Panc1 (cell line): ENCODE results near the gene NDUFS4. TPM values are rescaled to one million over a fixed set of nuclear protein-coding genes. Genes with fewer than 3 reads are reported as not detected.

ENCODE experiments used
- ATAC-seq: fragments of 200-7000 bp; cut with Tn5 transposase; 2 replicates; pipeline ENCODE4 v1.9.1; 2020; ENCODE audit warnings: mild to moderate bottlenecking, moderate library complexity
- BruUV-seq: library from RNA; stranded (reverse); fragments of 400-500 nt; replicated peaks from 2 replicates; lab custom pipeline; 2021; lab: Mats Ljungman, UMichigan
- CTCF ChIA-PET: fragments of 300-600 bp; sonication (Branson Sonifier 250); formaldehyde crosslinking; loops from one replicate; lab custom pipeline; 2022; ENCODE audit warnings: antibody characterized with exemption; lab: Charles Lee
- POLR2A ChIA-PET: fragments of 300-600 bp; sonication (Branson Sonifier 250); formaldehyde crosslinking; loops from one replicate; lab custom pipeline; 2022; ENCODE audit warnings: antibody characterized with exemption; lab: Charles Lee
- DNase-seq: peaks from one replicate; pipeline ENCODE4 v3.0.0-alpha.2; 2010; ENCODE audit warnings: low read depth, low spot score
- H3K27ac ChIP-seq: 2 replicates; pipeline ENCODE4 v1.5.1; 2011; ENCODE audit warnings: mild to moderate bottlenecking, low read length, inconsistent platforms
- H3K27me3 ChIP-seq: fragments of 200-500 bp; sonication (Bioruptor generic); 2 replicates; pipeline ENCODE4 v1.6.0; 2014; ENCODE audit warnings: low read length, inconsistent platforms; ENCODE audit not compliant: control insufficient read depth, insufficient read depth
- H3K36me3 ChIP-seq: fragments of 200-500 bp; sonication (Bioruptor generic); 2 replicates; pipeline ENCODE4 v1.5.1; 2014; ENCODE audit warnings: inconsistent platforms, mild to moderate bottlenecking, low read length, moderate library complexity; ENCODE audit not compliant: control insufficient read depth, insufficient read depth
- H3K4me1 ChIP-seq: 2 replicates; pipeline ENCODE4 v1.5.1; 2011; ENCODE audit warnings: inconsistent platforms, mild to moderate bottlenecking, low read length, moderate library complexity; ENCODE audit not compliant: control insufficient read depth, insufficient read depth
- H3K4me3 ChIP-seq, 2 experiments: 2 replicates each; pipeline ENCODE4 v1.5.1; 2011 to 2012; ENCODE audit warnings: low read depth in 2 of 2, low read length in 2 of 2, mild to moderate bottlenecking in 2 of 2, inconsistent platforms in 1 of 2, moderate library complexity in 1 of 2
- H3K9me3 ChIP-seq: fragments of 200-500 bp; sonication (Bioruptor generic); 2 replicates; pipeline ENCODE4 v1.5.1; 2014; ENCODE audit warnings: low read depth, mild to moderate bottlenecking, inconsistent platforms, low read length, moderate library complexity; ENCODE audit not compliant: control insufficient read depth, insufficient read depth
- CTCF ChIP-seq: fragments of 450-650 bp; IDR thresholded peaks from 2 replicates; pipeline ENCODE4 v1.5.1; 2017; ENCODE audit warnings: mild to moderate bottlenecking
- POLR2AphosphoS5 ChIP-seq: IDR thresholded peaks from 2 replicates; pipeline ENCODE4 v1.6.1; 2012; ENCODE audit warnings: mild to moderate bottlenecking, low read depth, low read length, moderate library complexity
- SIN3A ChIP-seq: IDR thresholded peaks from 2 replicates; pipeline ENCODE4 v1.6.1; 2012; ENCODE audit warnings: low read depth, mild to moderate bottlenecking, low read length, moderate library complexity, borderline replicate concordance; ENCODE audit not compliant: insufficient read depth
- TCF7L2 ChIP-seq: IDR thresholded peaks from 2 replicates; pipeline ENCODE4 v1.6.1; 2011; ENCODE audit warnings: mild to moderate bottlenecking, low read depth, low read length, inconsistent platforms
- in situ Hi-C: cut with HindIII; loops from 2 replicates; pipeline ENCODE4 v1.10.0; 2016; ENCODE audit warnings: low sequenced_read_pairs, low pct_unique_long_range_greater_than_20kb
- intact Hi-C: fragments of 100-400 bp; cut with micrococcal nuclease; formaldehyde crosslinking; loops from one replicate; pipeline ENCODE4 v1.10.0; 2022; ENCODE audit not compliant: unreplicated experiment
- total RNA-seq: library from RNA; stranded (reverse); gene quantifications from one replicate; pipeline ENCODE4 v1.2.1, GENCODE V29; 2021; ENCODE audit not compliant: unreplicated experiment
- TF ChIP-seq, protein P1 (sequence below), 2 experiments: IDR thresholded peaks; 2 replicates each; pipeline ENCODE4 v1.6.1; 2011 to 2012; ENCODE audit warnings: low read depth in 2 of 2, control low read depth in 1 of 2, low read length in 1 of 2, mild to moderate bottlenecking in 1 of 2, moderate library complexity in 1 of 2; ENCODE audit not compliant: insufficient read depth in 1 of 2

The NDUFS4 gene
- total RNA-seq, 1 experiment from 2014 or later = 86.2 TPM

DNA sequence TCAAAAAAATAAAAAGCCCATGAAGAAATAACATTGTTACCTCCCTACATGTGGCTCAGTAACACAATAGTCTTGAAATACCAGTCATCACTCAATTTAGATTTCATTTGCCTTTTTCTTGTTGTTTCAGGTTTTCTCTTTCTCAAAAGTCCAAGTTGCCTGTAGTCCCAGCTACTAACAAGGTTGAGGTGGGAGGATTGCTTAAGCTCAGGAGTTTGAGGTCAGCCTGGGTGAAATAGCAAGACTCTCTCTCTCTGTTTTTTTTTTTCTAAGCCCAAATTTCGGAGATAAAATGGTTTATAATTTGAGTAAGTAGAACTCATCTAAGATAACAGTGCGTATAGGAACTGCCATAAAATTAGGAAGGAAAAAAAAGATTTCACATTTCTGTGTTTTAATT is 17.5 kb upstream of the NDUFS4 start:
- H3K27me3 ChIP-seq = peaks cover 3% of the 10 kb centered on the region
- ATAC-seq (no peak), DNase-seq (no peak)
- no peaks in the 10 kb centered on the region for H3K9me3 ChIP-seq
- H3K36me3 ChIP-seq = no peaks in the 10 kb centered on the region
- TF ChIP-seq CTCF (no peak), TCF7L2 (no peak), POLR2AphosphoS5 (no peak), SIN3A (no peak)
- TF ChIP-seq, protein P1, sequence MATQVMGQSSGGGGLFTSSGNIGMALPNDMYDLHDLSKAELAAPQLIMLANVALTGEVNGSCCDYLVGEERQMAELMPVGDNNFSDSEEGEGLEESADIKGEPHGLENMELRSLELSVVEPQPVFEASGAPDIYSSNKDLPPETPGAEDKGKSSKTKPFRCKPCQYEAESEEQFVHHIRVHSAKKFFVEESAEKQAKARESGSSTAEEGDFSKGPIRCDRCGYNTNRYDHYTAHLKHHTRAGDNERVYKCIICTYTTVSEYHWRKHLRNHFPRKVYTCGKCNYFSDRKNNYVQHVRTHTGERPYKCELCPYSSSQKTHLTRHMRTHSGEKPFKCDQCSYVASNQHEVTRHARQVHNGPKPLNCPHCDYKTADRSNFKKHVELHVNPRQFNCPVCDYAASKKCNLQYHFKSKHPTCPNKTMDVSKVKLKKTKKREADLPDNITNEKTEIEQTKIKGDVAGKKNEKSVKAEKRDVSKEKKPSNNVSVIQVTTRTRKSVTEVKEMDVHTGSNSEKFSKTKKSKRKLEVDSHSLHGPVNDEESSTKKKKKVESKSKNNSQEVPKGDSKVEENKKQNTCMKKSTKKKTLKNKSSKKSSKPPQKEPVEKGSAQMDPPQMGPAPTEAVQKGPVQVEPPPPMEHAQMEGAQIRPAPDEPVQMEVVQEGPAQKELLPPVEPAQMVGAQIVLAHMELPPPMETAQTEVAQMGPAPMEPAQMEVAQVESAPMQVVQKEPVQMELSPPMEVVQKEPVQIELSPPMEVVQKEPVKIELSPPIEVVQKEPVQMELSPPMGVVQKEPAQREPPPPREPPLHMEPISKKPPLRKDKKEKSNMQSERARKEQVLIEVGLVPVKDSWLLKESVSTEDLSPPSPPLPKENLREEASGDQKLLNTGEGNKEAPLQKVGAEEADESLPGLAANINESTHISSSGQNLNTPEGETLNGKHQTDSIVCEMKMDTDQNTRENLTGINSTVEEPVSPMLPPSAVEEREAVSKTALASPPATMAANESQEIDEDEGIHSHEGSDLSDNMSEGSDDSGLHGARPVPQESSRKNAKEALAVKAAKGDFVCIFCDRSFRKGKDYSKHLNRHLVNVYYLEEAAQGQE (IDR thresholded peaks at IDR 0.05; ENCODE audit: insufficient read depth in 1 of 2, low read depth in 2 of 2, low read length in 1 of 2) = no peak
- in situ Hi-C loops (no loop called here), intact Hi-C loops (no loop called here)
- CTCF ChIA-PET = no interaction called here
- POLR2A ChIA-PET = no interaction called here
- BruUV-seq = no TSS peak
- H3K4me1 ChIP-seq = no peaks in the 10 kb centered on the region
- no peak overlapping the region for H3K27ac ChIP-seq
- H3K4me3 ChIP-seq = no peak overlapping the region

- intact Hi-C loops = no loop called here
- no peaks in the 10 kb centered on the region for H3K4me1 ChIP-seq
- ChIA-PET POLR2A (no interaction called here), CTCF (no interaction called here)
- no TSS peak for BruUV-seq
- no peak for TF ChIP-seq TCF7L2
- no peak for TF ChIP-seq SIN3A
- TF ChIP-seq CTCF = no peak
- no peak for TF ChIP-seq POLR2AphosphoS5
- TF ChIP-seq, protein P1 (IDR thresholded peaks at IDR 0.05; ENCODE audit: insufficient read depth in 1 of 2, low read depth in 2 of 2, low read length in 1 of 2) = no peak
- H3K4me3 ChIP-seq = no peak overlapping the region
- no peaks in the 10 kb centered on the region for H3K36me3 ChIP-seq
- H3K9me3 ChIP-seq = no peaks in the 10 kb centered on the region
- in situ Hi-C loops = no loop called here
- no peak overlapping the region for H3K27ac ChIP-seq
- ATAC-seq (no peak), DNase-seq (no peak)
- H3K27me3 ChIP-seq = peaks cover 3% of the 10 kb centered on the region
Observed at GRCh38 chr5:53543401-53543800, 17.0 kb upstream of the NDUFS4 start.
